ENCODE results near the gene IGHMBP2. TPM values are rescaled to one million over a fixed set of nuclear protein-coding genes. Genes with fewer than 3 reads are reported as not detected.

IGHMBP2 gene
- total and polyA plus RNA-seq, 2 experiments from 2014 or later = 14.3 to 27.7 TPM

DNA sequence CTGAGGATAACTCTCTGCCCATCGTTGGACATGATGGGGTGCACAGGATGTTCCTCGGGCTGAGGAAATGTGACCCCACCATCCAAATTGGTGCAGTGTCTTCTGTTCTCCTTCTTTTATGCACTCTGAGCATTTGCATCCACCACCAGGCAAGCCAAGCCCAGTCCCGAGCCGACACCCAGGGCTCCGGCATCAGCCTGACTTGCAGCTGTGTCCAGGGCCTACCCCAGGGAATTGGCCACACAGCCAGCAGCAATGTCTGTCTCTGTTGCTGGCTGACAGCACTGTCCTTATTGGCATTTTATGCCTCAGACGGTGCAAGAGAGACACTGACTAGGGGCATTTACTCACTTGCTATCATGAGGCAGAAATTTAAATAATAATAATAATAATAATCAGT, 36.6 kb upstream of the IGHMBP2 start (continued):
- TF ChIP-seq, protein P1, sequence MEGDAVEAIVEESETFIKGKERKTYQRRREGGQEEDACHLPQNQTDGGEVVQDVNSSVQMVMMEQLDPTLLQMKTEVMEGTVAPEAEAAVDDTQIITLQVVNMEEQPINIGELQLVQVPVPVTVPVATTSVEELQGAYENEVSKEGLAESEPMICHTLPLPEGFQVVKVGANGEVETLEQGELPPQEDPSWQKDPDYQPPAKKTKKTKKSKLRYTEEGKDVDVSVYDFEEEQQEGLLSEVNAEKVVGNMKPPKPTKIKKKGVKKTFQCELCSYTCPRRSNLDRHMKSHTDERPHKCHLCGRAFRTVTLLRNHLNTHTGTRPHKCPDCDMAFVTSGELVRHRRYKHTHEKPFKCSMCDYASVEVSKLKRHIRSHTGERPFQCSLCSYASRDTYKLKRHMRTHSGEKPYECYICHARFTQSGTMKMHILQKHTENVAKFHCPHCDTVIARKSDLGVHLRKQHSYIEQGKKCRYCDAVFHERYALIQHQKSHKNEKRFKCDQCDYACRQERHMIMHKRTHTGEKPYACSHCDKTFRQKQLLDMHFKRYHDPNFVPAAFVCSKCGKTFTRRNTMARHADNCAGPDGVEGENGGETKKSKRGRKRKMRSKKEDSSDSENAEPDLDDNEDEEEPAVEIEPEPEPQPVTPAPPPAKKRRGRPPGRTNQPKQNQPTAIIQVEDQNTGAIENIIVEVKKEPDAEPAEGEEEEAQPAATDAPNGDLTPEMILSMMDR (conservative IDR thresholded peaks at IDR 0.05; ENCODE audit: low read depth in 2 of 2) = no peak
- no peak for TF ChIP-seq JUNB (IDR thresholded peaks at IDR 0.05; ENCODE audit: unreplicated experiment)
- no peak for TF ChIP-seq NANOG (IDR thresholded peaks at IDR 0.05; ENCODE audit: borderline replicate concordance)
- no peak for TF ChIP-seq ZNF114 (CRISPR knock-in tag; IDR thresholded peaks at IDR 0.05)
- no peak for TF ChIP-seq STAT1 (IDR thresholded peaks at IDR 0.05; ENCODE audit: unreplicated experiment)
- no peak for TF ChIP-seq ZNF331 (CRISPR knock-in tag; IDR thresholded peaks at IDR 0.05; ENCODE audit: low read depth)
- TF ChIP-seq, protein P2, sequence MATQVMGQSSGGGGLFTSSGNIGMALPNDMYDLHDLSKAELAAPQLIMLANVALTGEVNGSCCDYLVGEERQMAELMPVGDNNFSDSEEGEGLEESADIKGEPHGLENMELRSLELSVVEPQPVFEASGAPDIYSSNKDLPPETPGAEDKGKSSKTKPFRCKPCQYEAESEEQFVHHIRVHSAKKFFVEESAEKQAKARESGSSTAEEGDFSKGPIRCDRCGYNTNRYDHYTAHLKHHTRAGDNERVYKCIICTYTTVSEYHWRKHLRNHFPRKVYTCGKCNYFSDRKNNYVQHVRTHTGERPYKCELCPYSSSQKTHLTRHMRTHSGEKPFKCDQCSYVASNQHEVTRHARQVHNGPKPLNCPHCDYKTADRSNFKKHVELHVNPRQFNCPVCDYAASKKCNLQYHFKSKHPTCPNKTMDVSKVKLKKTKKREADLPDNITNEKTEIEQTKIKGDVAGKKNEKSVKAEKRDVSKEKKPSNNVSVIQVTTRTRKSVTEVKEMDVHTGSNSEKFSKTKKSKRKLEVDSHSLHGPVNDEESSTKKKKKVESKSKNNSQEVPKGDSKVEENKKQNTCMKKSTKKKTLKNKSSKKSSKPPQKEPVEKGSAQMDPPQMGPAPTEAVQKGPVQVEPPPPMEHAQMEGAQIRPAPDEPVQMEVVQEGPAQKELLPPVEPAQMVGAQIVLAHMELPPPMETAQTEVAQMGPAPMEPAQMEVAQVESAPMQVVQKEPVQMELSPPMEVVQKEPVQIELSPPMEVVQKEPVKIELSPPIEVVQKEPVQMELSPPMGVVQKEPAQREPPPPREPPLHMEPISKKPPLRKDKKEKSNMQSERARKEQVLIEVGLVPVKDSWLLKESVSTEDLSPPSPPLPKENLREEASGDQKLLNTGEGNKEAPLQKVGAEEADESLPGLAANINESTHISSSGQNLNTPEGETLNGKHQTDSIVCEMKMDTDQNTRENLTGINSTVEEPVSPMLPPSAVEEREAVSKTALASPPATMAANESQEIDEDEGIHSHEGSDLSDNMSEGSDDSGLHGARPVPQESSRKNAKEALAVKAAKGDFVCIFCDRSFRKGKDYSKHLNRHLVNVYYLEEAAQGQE (IDR thresholded peaks at IDR 0.05; ENCODE audit: unreplicated experiment) = no peak
- TF ChIP-seq, protein P3, sequence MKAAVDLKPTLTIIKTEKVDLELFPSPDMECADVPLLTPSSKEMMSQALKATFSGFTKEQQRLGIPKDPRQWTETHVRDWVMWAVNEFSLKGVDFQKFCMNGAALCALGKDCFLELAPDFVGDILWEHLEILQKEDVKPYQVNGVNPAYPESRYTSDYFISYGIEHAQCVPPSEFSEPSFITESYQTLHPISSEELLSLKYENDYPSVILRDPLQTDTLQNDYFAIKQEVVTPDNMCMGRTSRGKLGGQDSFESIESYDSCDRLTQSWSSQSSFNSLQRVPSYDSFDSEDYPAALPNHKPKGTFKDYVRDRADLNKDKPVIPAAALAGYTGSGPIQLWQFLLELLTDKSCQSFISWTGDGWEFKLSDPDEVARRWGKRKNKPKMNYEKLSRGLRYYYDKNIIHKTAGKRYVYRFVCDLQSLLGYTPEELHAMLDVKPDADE (IDR thresholded peaks at IDR 0.05) = no peak
- no peak for TF ChIP-seq EZH2 (IDR thresholded peaks at IDR 0.05; ENCODE audit: low read depth, unreplicated experiment)
- no peak for TF ChIP-seq POLR2AphosphoS5 (IDR thresholded peaks at IDR 0.05; ENCODE audit: low read depth)
- no peak for TF ChIP-seq EZH2phosphoT487 (IDR thresholded peaks at IDR 0.05; ENCODE audit: unreplicated experiment)
- no peak for TF ChIP-seq CREB1 (CRISPR knock-in tag; IDR thresholded peaks at IDR 0.05; ENCODE audit: low read depth)

DNA sequence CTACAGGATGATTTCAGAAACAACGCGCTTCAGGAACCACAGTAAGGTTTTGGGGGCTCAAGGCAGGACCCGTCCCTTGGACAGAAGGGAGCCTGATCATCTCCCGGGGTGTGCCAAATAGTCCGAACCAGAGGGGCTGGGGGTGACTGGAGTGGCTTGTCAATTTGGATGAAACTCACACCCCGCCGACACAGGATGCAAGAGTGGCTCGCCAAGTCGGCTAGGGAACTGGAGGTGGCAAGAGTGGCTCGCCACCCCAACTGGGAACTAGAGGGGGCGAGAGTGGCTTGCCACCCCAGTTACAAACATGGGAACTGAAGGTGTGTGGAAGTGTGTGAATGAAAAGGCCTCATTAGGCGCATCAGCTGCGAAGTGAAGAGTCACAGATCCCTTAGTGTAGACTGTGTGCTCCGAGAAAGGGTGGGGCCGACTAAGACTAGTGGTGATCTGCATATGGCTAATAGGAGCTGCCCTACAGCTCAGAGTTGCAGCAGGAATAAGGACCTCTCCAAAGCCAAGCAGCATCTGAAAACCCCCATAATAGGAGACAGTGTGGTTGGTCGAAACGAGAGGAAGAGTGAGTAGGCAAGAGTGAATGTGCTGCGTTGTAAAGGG, 35.4 kb upstream of the IGHMBP2 start:
- Histone ChIP-seq H3K36me3 (ENCODE audit: insufficient read depth) (no peaks in the 10 kb centered on the region), H3K9me2 (ENCODE audit: insufficient read depth) (no peaks in the 10 kb centered on the region), H3K79me2 (replicated peaks; ENCODE audit: insufficient read depth) (no peaks in the 10 kb centered on the region), H3K4me3 (no peak overlapping the region), H3K27ac (ENCODE audit: low read depth) (no peak overlapping the region), H4K20me1 (replicated peaks; ENCODE audit: insufficient read depth) (no peaks in the 10 kb centered on the region), H2AFZ (0 out of 2 replicates have a peak overlapping the region, but pooled peaks have one; percentile 28), H3K4me1 (ENCODE audit: insufficient read depth) (peaks cover 16% of the 10 kb centered on the region), H3F3A (replicated peaks; ENCODE audit: low read depth) (no peaks in the 10 kb centered on the region), H3K4me2 (no peak overlapping the region), H3K27me3 (ENCODE audit: insufficient read depth) (no peaks in the 10 kb centered on the region)
- H3K27me3 Mint-ChIP-seq (ENCODE audit: insufficient read depth, low read depth, poor library complexity) = peaks cover 21% of the 10 kb centered on the region
- no peak overlapping the region; the same call in 2 of the 3 replicates for H3K4me3 Mint-ChIP-seq
- H3K4me1 Mint-ChIP-seq = peaks cover 37% of the 10 kb centered on the region
- H3K9me3 Mint-ChIP-seq = peaks cover 3% of the 10 kb centered on the region; the same call in 2 of the 3 replicates
- no peak for DNase-seq (ENCODE audit: low spot score)
- no peaks in the 10 kb centered on the region for H3K36me3 Mint-ChIP-seq (ENCODE audit: low read depth)
- peak; percentile 19 for ATAC-seq
- no peak overlapping the region for H3K27ac Mint-ChIP-seq
- TF ChIP-seq, protein P4, sequence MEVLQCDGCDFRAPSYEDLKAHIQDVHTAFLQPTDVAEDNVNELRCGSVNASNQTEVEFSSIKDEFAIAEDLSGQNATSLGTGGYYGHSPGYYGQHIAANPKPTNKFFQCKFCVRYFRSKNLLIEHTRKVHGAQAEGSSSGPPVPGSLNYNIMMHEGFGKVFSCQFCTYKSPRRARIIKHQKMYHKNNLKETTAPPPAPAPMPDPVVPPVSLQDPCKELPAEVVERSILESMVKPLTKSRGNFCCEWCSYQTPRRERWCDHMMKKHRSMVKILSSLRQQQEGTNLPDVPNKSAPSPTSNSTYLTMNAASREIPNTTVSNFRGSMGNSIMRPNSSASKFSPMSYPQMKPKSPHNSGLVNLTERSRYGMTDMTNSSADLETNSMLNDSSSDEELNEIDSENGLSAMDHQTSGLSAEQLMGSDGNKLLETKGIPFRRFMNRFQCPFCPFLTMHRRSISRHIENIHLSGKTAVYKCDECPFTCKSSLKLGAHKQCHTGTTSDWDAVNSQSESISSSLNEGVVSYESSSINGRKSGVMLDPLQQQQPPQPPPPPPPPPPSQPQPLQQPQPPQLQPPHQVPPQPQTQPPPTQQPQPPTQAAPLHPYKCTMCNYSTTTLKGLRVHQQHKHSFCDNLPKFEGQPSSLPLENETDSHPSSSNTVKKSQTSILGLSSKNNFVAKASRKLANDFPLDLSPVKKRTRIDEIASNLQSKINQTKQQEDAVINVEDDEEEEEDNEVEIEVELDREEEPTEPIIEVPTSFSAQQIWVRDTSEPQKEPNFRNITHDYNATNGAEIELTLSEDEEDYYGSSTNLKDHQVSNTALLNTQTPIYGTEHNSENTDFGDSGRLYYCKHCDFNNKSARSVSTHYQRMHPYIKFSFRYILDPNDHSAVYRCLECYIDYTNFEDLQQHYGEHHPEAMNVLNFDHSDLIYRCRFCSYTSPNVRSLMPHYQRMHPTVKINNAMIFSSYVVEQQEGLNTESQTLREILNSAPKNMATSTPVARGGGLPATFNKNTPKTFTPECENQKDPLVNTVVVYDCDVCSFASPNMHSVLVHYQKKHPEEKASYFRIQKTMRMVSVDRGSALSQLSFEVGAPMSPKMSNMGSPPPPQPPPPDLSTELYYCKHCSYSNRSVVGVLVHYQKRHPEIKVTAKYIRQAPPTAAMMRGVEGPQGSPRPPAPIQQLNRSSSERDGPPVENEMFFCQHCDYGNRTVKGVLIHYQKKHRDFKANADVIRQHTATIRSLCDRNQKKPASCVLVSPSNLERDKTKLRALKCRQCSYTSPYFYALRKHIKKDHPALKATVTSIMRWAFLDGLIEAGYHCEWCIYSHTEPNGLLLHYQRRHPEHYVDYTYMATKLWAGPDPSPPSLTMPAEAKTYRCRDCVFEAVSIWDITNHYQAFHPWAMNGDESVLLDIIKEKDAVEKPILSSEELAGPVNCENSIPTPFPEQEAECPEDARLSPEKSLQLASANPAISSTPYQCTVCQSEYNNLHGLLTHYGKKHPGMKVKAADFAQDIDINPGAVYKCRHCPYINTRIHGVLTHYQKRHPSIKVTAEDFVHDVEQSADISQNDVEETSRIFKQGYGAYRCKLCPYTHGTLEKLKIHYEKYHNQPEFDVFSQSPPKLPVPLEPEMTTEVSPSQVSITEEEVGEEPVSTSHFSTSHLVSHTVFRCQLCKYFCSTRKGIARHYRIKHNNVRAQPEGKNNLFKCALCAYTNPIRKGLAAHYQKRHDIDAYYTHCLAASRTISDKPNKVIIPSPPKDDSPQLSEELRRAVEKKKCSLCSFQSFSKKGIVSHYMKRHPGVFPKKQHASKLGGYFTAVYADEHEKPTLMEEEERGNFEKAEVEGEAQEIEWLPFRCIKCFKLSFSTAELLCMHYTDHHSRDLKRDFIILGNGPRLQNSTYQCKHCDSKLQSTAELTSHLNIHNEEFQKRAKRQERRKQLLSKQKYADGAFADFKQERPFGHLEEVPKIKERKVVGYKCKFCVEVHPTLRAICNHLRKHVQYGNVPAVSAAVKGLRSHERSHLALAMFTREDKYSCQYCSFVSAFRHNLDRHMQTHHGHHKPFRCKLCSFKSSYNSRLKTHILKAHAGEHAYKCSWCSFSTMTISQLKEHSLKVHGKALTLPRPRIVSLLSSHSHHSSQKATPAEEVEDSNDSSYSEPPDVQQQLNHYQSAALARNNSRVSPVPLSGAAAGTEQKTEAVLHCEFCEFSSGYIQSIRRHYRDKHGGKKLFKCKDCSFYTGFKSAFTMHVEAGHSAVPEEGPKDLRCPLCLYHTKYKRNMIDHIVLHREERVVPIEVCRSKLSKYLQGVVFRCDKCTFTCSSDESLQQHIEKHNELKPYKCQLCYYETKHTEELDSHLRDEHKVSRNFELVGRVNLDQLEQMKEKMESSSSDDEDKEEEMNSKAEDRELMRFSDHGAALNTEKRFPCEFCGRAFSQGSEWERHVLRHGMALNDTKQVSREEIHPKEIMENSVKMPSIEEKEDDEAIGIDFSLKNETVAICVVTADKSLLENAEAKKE (CRISPR knock-in tag; IDR thresholded peaks at IDR 0.05) = no peak
- TF ChIP-seq EZH2 (IDR thresholded peaks at IDR 0.05; ENCODE audit: low read depth, unreplicated experiment) = no peak
- no peak for TF ChIP-seq EZH2phosphoT487 (IDR thresholded peaks at IDR 0.05; ENCODE audit: unreplicated experiment)
